T-helper 17 cell (primary cell): ENCODE results near the gene TMEM92. TPM values are rescaled to one million over a fixed set of nuclear protein-coding genes. Genes with fewer than 3 reads are reported as not detected.

Experiments
- ATAC-seq: fragments of 150-1000 bp; cut with Tn5 transposase; 2 replicates; pipeline ENCODE4 v1.10.0; 2021; ENCODE audit warnings: mild to moderate bottlenecking, moderate library complexity
- DNase-seq, 3 donors: peaks; one replicate each; pipeline versions ENCODE4 v3.0.0 to v3.0.0-alpha.2; 2020 to 2021
- H3K9me3 ChIP-seq: one replicate; pipeline ENCODE4 v1.7.0; 2013; ENCODE audit warnings: low read length, mild to moderate bottlenecking; ENCODE audit not compliant: control insufficient read depth, poor library complexity, severe bottlenecking
- H3K27ac Mint-ChIP-seq: one replicate; pipeline ENCODE4 v1.8.0; 2022; ENCODE audit warnings: mild to moderate bottlenecking, moderate library complexity, mixed read lengths
- H3K27me3 Mint-ChIP-seq: one replicate; pipeline ENCODE4 v1.8.0; 2022; ENCODE audit warnings: mixed read lengths
- H3K36me3 Mint-ChIP-seq: one replicate; pipeline ENCODE4 v1.8.0; 2022; ENCODE audit warnings: low read depth, mixed read lengths
- H3K4me1 Mint-ChIP-seq: one replicate; pipeline ENCODE4 v1.8.0; 2022; ENCODE audit warnings: mild to moderate bottlenecking, mixed read lengths
- H3K4me3 Mint-ChIP-seq: one replicate; pipeline ENCODE4 v1.8.0; 2022; ENCODE audit warnings: mild to moderate bottlenecking, moderate library complexity, mixed read lengths
- total RNA-seq, 4 donors: library from RNA in 2 of 4; stranded (reverse) in 2 of 4; gene quantifications; one replicate each; pipeline ENCODE4 v1.2.3 and lab custom pipeline; 2022 to 2026

The TMEM92 gene
- total RNA-seq, 2 donors from 2014 or later: not detected

- H3K27me3 Mint-ChIP-seq: peaks cover 3% of the 10 kb centered on the region
- no peak overlapping the region for H3K4me3 Mint-ChIP-seq
- DNase-seq: no peak
- no peaks in the 10 kb centered on the region for H3K9me3 ChIP-seq
- no peak for ATAC-seq
- H3K4me1 Mint-ChIP-seq: no peaks in the 10 kb centered on the region
- no peaks in the 10 kb centered on the region for H3K36me3 Mint-ChIP-seq
- H3K27ac Mint-ChIP-seq: no peak overlapping the region
Measured at GRCh38 chr17:50319306-50320004, 45.2 kb downstream of the TMEM92 start.

GRCh38 chr17:50322271-50322670, 48.0 kb downstream of the TMEM92 start:
- ATAC-seq (no peak), DNase-seq (no peak)
- Mint-ChIP-seq H3K4me1 (peaks cover 5% of the 10 kb centered on the region), H3K36me3 (no peaks in the 10 kb centered on the region), H3K27ac (no peak overlapping the region), H3K27me3 (peaks cover 5% of the 10 kb centered on the region), H3K4me3 (no peak overlapping the region)
- H3K9me3 ChIP-seq: no peaks in the 10 kb centered on the region

- Mint-ChIP-seq H3K4me3 (no peak overlapping the region), H3K36me3 (no peaks in the 10 kb centered on the region), H3K27ac (no peak overlapping the region), H3K27me3 (peaks cover 5% of the 10 kb centered on the region), H3K4me1 (peaks cover 5% of the 10 kb centered on the region)
- ATAC-seq (no peak), DNase-seq (no peak)
- no peaks in the 10 kb centered on the region for H3K9me3 ChIP-seq
Measured at GRCh38 chr17:50323060-50323459, 48.8 kb downstream of the TMEM92 start.

GRCh38 chr17:50325906-50326305, 51.6 kb downstream of the TMEM92 start:
- no peak overlapping the region for H3K27ac Mint-ChIP-seq
- no peaks in the 10 kb centered on the region for H3K9me3 ChIP-seq
- DNase-seq: no peak
- ATAC-seq: no peak
- H3K4me1 Mint-ChIP-seq: peaks cover 5% of the 10 kb centered on the region
- no peaks in the 10 kb centered on the region for H3K36me3 Mint-ChIP-seq
- peaks cover 19% of the 10 kb centered on the region for H3K27me3 Mint-ChIP-seq
- H3K4me3 Mint-ChIP-seq: no peak overlapping the region

GRCh38 chr17:50326831-50327364, 52.6 kb downstream of the TMEM92 start:
- ATAC-seq (no peak), DNase-seq (no peak)
- Mint-ChIP-seq H3K4me3 (no peak overlapping the region), H3K27me3 (peaks cover 21% of the 10 kb centered on the region), H3K36me3 (no peaks in the 10 kb centered on the region), H3K4me1 (peaks cover 5% of the 10 kb centered on the region), H3K27ac (no peak overlapping the region)
- H3K9me3 ChIP-seq: no peaks in the 10 kb centered on the region

GRCh38 chr17:50328363-50329325, 54.4 kb downstream of the TMEM92 start:
- no peak overlapping the region for H3K4me3 Mint-ChIP-seq
- DNase-seq: no peak
- no peak overlapping the region for H3K27ac Mint-ChIP-seq
- peaks cover 7% of the 10 kb centered on the region for H3K4me1 Mint-ChIP-seq
- no peak for ATAC-seq
- H3K36me3 Mint-ChIP-seq: peaks cover 2% of the 10 kb centered on the region
- no peaks in the 10 kb centered on the region for H3K9me3 ChIP-seq
- peaks cover 36% of the 10 kb centered on the region for H3K27me3 Mint-ChIP-seq

GRCh38 chr17:50329716-50330115, 55.5 kb downstream of the TMEM92 start:
- peaks cover 36% of the 10 kb centered on the region for H3K27me3 Mint-ChIP-seq
- no peaks in the 10 kb centered on the region for H3K9me3 ChIP-seq
- no peak for DNase-seq
- H3K27ac Mint-ChIP-seq: no peak overlapping the region
- ATAC-seq: no peak
- peaks cover 2% of the 10 kb centered on the region for H3K36me3 Mint-ChIP-seq
- peaks cover 10% of the 10 kb centered on the region for H3K4me1 Mint-ChIP-seq
- H3K4me3 Mint-ChIP-seq: no peak overlapping the region

GRCh38 chr17:50330151-50330775, 56.0 kb downstream of the TMEM92 start:
- DNase-seq: no peak
- no peaks in the 10 kb centered on the region for H3K9me3 ChIP-seq
- no peak for ATAC-seq
- H3K27me3 Mint-ChIP-seq: peaks cover 36% of the 10 kb centered on the region
- peaks cover 10% of the 10 kb centered on the region for H3K4me1 Mint-ChIP-seq
- no peak overlapping the region for H3K4me3 Mint-ChIP-seq
- H3K27ac Mint-ChIP-seq: peak overlapping the region; percentile 47
- H3K36me3 Mint-ChIP-seq: peaks cover 2% of the 10 kb centered on the region

Other genes with a start within 250 kb of the TMEM92 start
- gene ITGA3, start 218.4 kb upstream of the TMEM92 start, total RNA-seq: 10 to 100 TPM in 1 of 2 donors, 1 to 10 TPM in 1; 8.0 to 10.6 TPM
- 10 to 100 TPM; 19.9 to 20.9 TPM for gene PDK2, start 179.1 kb upstream of the TMEM92 start, total RNA-seq
- gene SAMD14, start 144.3 kb upstream of the TMEM92 start, total RNA-seq: 1 to 10 TPM; 1.7 to 5.8 TPM
- gene PPP1R9B, start 123.8 kb upstream of the TMEM92 start, total RNA-seq: 100 to 1,000 TPM in 1 of 2 donors, 10 to 100 TPM in 1; 82.9 to 111 TPM
- gene SGCA, start 108.5 kb upstream of the TMEM92 start, total RNA-seq: not detected
- gene COL1A1, start 72.8 kb upstream of the TMEM92 start, total RNA-seq: 10 to 100 TPM; 15.4 to 16.6 TPM
- gene XYLT2, start 71.7 kb downstream of the TMEM92 start, total RNA-seq: 10 to 100 TPM; 19.2 to 20.4 TPM
- gene MRPL27, start 98.7 kb downstream of the TMEM92 start, total RNA-seq: 10 to 100 TPM; 29.4 to 37.0 TPM
- gene EME1, start 98.8 kb downstream of the TMEM92 start, total RNA-seq: 1 to 10 TPM in 1 of 2 donors, under 1 TPM in 1; 0.55 to 1.3 TPM
- 10 to 100 TPM; 45.2 to 51.9 TPM for gene LRRC59, start 123.1 kb downstream of the TMEM92 start, total RNA-seq
- gene ACSF2, start 151.8 kb downstream of the TMEM92 start, total RNA-seq: 10 to 100 TPM; 16.4 to 21.8 TPM
- not detected for gene CHAD, start 194.4 kb downstream of the TMEM92 start, total RNA-seq
- 10 to 100 TPM; 49.2 to 59.6 TPM for gene RSAD1, start 204.4 kb downstream of the TMEM92 start, total RNA-seq
- gene MYCBPAP, start 234.0 kb downstream of the TMEM92 start, total RNA-seq: 1 to 10 TPM; 1.2 to 1.3 TPM